Aorta (tissue), 5 donors: Measurements from ENCODE around the gene APOL3. TPM values are rescaled to one million over a fixed set of nuclear protein-coding genes. Genes with fewer than 3 reads are reported as not detected.

ENCODE experiments used
- ATAC-seq: fragments of 200-7000 bp; cut with Tn5 transposase; one replicate; pipeline ENCODE4 v1.9.1; 2022; ENCODE audit warnings: moderate library complexity; ENCODE audit not compliant: low FRiP score
- DNase-seq, 2 donors: peaks; one replicate each; pipeline ENCODE4 v3.0.0-alpha.2; 2020
- H3K27ac ChIP-seq, 2 donors: one replicate each; pipeline ENCODE4 v1.5.1; 2013; ENCODE audit warnings: low read length in 2 of 2, mild to moderate bottlenecking in 2 of 2, moderate library complexity in 2 of 2, control low read depth in 1 of 2, inconsistent platforms in 1 of 2, low read depth in 1 of 2
- H3K27me3 ChIP-seq, 2 donors: one replicate each; pipeline ENCODE4 v1.6.1; 2013; ENCODE audit warnings: control low read depth in 1 of 2, low read length in 1 of 2, mild to moderate bottlenecking in 1 of 2, moderate library complexity in 1 of 2; ENCODE audit not compliant: insufficient read depth in 2 of 2, control insufficient read depth in 1 of 2
- H3K36me3 ChIP-seq, 2 donors: one replicate each; pipeline ENCODE4 v1.6.1; 2013; ENCODE audit warnings: control low read depth in 1 of 2, low read length in 1 of 2, mild to moderate bottlenecking in 1 of 2; ENCODE audit not compliant: insufficient read depth in 2 of 2, control insufficient read depth in 1 of 2
- H3K4me1 ChIP-seq, 2 donors: one replicate each; pipeline ENCODE4 v1.6.1; 2013; ENCODE audit warnings: low read length in 2 of 2, control low read depth in 1 of 2, mild to moderate bottlenecking in 1 of 2, moderate library complexity in 1 of 2; ENCODE audit not compliant: insufficient read depth in 2 of 2, control insufficient read depth in 1 of 2
- H3K4me3 ChIP-seq, 2 donors: one replicate each; pipeline ENCODE4 v1.5.1; 2013; ENCODE audit warnings: low read length in 2 of 2, control low read depth in 1 of 2, mild to moderate bottlenecking in 1 of 2
- H3K9me3 ChIP-seq: one replicate; pipeline ENCODE4 v1.6.1; 2013; ENCODE audit warnings: mild to moderate bottlenecking, low read length; ENCODE audit not compliant: control insufficient read depth
- WGBS, 2 donors: extraction: QIAGEN DNeasy Blood & Tissue Kit; methylation state at CpG; one replicate each; pipeline ENCODE4 v1.1.7; 2013; 5-methylcytosine and 5-hydroxymethylcytosine counted together
- intact Hi-C, 2 donors: fragments of 100-400 bp; cut with DNase I; formaldehyde crosslinking; loops; one replicate each; pipeline versions ENCODE4 v1.14.2 to v1.15.0; 2022
- polyA plus RNA-seq, 2 donors: library from polyadenylated mRNA; stranded (reverse); fragments of 200-250 nt; gene quantifications; one replicate each; pipeline ENCODE4 v1.2.3, GENCODE V29; 2013
- total RNA-seq, 2 donors: library from RNA; stranded (reverse); fragmentation: NEBNext Ultra II Directional; extraction: Animal tissue kit (Norgen Biotek cat#: 25700); gene quantifications; one replicate each; pipeline ENCODE4 v1.2.1, GENCODE V29; 2021
- donor health status: healthy with polysubstance abuse.
- donor health status: Bipolar disorder and iron deficiency.
- donor health status: DM: no; HTN: no; CAD: no.
- donor health status: DM: no; HTN: no; CAD: no.
- donor health status: DM: yes; HTN: yes; CAD: no.

APOL3 gene
- total and polyA plus RNA-seq, 4 donors = 40.2 to 113 (median 63.3) TPM

DNA sequence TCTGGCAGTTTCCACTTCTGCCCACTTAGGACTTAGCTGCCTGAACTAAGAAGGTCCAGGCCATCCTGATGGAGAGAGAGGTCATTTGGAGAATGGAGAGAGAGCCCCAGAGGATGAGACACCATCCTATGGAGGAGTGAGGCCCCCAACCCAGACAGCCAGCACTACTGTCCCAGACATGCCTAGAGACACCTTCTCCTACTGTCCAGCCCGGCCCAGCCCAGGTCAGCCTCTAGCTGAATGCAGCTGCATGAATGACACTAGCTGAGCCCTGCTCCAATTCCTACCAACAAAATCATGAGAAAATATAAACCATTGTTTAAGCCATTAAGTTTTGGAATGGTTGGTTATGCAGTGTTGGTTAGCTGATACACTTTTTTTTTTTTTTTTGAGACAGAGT is 47.4 kb downstream of the APOL3 start:
- no peak for ATAC-seq
- H3K4me3 ChIP-seq = no peak overlapping the region

GRCh38 chr22:36111316-36111715 is 49.2 kb downstream of the APOL3 start:
- H3K4me3 ChIP-seq = no peak overlapping the region
- no peak overlapping the region for H3K27ac ChIP-seq
- ATAC-seq = no peak
- H3K36me3 ChIP-seq = no peaks in the 10 kb centered on the region
- WGBS, 2 donors = 87 to 90% methylated on average over 6 of the region's 6 CpGs
- H3K9me3 ChIP-seq = no peaks in the 10 kb centered on the region
- H3K27me3 ChIP-seq = no peaks in the 10 kb centered on the region
- intact Hi-C loops = no loop called here
- DNase-seq = peak in 1 of 2 donors; percentile 37
- H3K4me1 ChIP-seq = no peaks in the 10 kb centered on the region

More for the DNA sequence above, 47.4 kb downstream of the APOL3 start:
- intact Hi-C loops = no loop called here
- 87 to 92% methylated on average over 1 of the region's 1 CpG for WGBS, 2 donors
- H3K9me3 ChIP-seq = no peaks in the 10 kb centered on the region
- peak in 1 of 2 donors; percentile 55 for DNase-seq
- H3K27ac ChIP-seq = no peak overlapping the region
- H3K27me3 ChIP-seq = no peaks in the 10 kb centered on the region
- no peaks in the 10 kb centered on the region for H3K4me1 ChIP-seq
- H3K36me3 ChIP-seq = no peaks in the 10 kb centered on the region

- Histone ChIP-seq H3K27me3 (no peaks in the 10 kb centered on the region), H3K27ac (no peak overlapping the region), H3K36me3 (no peaks in the 10 kb centered on the region), H3K4me3 (no peak overlapping the region), H3K9me3 (no peaks in the 10 kb centered on the region), H3K4me1 (no peaks in the 10 kb centered on the region)
- DNase-seq (peak in 1 of 2 donors; percentile 59), ATAC-seq (peak; percentile 53)
- WGBS, 2 donors = 10 to 12% methylated on average over 13 to 15 of the region's 15 CpGs
- intact Hi-C loops = no loop called here
Observed at GRCh38 chr22:36110306-36110881, 50.2 kb downstream of the APOL3 start.

- H3K4me1 ChIP-seq = no peaks in the 10 kb centered on the region
- peak in 1 of 2 donors; percentile 21 for DNase-seq
- intact Hi-C loops = no loop called here
- H3K9me3 ChIP-seq = no peaks in the 10 kb centered on the region
- no peak for ATAC-seq
- no peak overlapping the region for H3K27ac ChIP-seq
- H3K36me3 ChIP-seq = no peaks in the 10 kb centered on the region
- H3K4me3 ChIP-seq = no peak overlapping the region
- no peaks in the 10 kb centered on the region for H3K27me3 ChIP-seq
- WGBS, 2 donors = 32 to 49% methylated on average over 8 of the region's 8 CpGs
Observed at GRCh38 chr22:36107436-36107835, 53.1 kb downstream of the APOL3 start.

- no peak for ATAC-seq
- WGBS, 2 donors = 92 to 95% methylated on average over 2 of the region's 2 CpGs
- H3K4me3 ChIP-seq = no peak overlapping the region
Observed at GRCh38 chr22:36106910-36107309, 53.6 kb downstream of the APOL3 start.

GRCh38 chr22:36104988-36105387 is 55.6 kb downstream of the APOL3 start:
- H3K4me3 ChIP-seq = no peak overlapping the region
- H3K27me3 ChIP-seq = no peaks in the 10 kb centered on the region
- H3K27ac ChIP-seq = no peak overlapping the region
- H3K36me3 ChIP-seq = no peaks in the 10 kb centered on the region
- H3K4me1 ChIP-seq = no peaks in the 10 kb centered on the region
- 82% methylated on average over 5 of the region's 5 CpGs for WGBS, 2 donors
- peak; percentile 3 to 9 for DNase-seq
- intact Hi-C loops = no loop called here
- no peak for ATAC-seq
- no peaks in the 10 kb centered on the region for H3K9me3 ChIP-seq

More at GRCh38 chr22:36106910-36107309, 53.6 kb downstream of the APOL3 start:
- no peak for DNase-seq
- no peak overlapping the region for H3K27ac ChIP-seq
- no peaks in the 10 kb centered on the region for H3K4me1 ChIP-seq
- intact Hi-C loops = no loop called here
- H3K27me3 ChIP-seq = no peaks in the 10 kb centered on the region
- H3K36me3 ChIP-seq = no peaks in the 10 kb centered on the region
- no peaks in the 10 kb centered on the region for H3K9me3 ChIP-seq

DNA sequence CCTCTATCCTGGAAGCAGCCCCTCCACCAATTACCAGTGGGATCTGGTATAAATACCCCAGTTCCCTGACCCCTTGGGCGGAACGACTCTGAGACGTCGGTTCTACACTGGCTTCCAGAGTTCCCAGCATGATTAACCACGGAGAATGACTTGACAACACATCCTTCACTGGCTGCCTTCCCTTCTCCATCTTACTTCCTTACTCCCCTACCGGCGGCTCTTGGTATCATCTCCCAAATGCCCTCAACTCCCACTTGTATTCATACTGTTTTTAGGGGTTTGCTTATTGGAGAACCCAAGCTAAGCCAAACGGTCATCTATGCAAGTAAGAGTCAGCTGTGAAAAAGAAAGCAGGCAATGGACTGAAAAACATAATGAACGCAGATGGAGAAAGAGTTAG is 56.1 kb downstream of the APOL3 start:
- ATAC-seq (no peak), DNase-seq (peak in 1 of 2 donors; percentile 12)
- WGBS, 2 donors = 71 to 72% methylated on average over 9 of the region's 9 CpGs
- Histone ChIP-seq H3K4me1 (no peaks in the 10 kb centered on the region), H3K27me3 (no peaks in the 10 kb centered on the region), H3K4me3 (no peak overlapping the region), H3K36me3 (no peaks in the 10 kb centered on the region), H3K9me3 (no peaks in the 10 kb centered on the region), H3K27ac (no peak overlapping the region)
- intact Hi-C loops = no loop called here

DNA sequence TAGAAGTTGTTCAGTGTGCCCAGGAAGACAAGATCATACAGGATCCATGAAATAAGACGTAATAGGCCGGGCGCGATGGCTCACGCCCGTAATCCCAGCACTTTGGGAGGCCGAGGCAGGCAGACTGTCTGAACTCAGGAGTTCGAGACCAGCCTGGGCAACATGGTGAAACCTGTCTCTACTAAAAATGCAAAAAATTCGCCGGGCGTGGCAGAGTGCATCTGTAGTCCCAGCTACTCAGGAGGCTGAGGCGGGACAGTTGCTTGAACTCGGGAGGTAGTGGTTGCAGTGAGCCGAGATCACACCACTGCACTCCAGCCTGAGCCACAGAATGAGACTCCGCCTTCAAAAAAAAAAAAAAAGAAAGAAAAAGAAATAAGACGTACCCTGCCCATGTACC is 56.7 kb downstream of the APOL3 start:
- Histone ChIP-seq H3K27me3 (no peaks in the 10 kb centered on the region), H3K27ac (no peak overlapping the region), H3K4me1 (no peaks in the 10 kb centered on the region), H3K4me3 (no peak overlapping the region), H3K9me3 (no peaks in the 10 kb centered on the region), H3K36me3 (no peaks in the 10 kb centered on the region)
- 89 to 90% methylated on average over 16 of the region's 16 CpGs for WGBS, 2 donors
- ATAC-seq (no peak), DNase-seq (peak; percentile 3 to 38)
- intact Hi-C loops = no loop called here

- H3K27me3 ChIP-seq = no peaks in the 10 kb centered on the region
- no peak overlapping the region for H3K27ac ChIP-seq
- H3K36me3 ChIP-seq = no peaks in the 10 kb centered on the region
- no peak for ATAC-seq
- intact Hi-C loops = no loop called here
- H3K9me3 ChIP-seq = no peaks in the 10 kb centered on the region
- no peaks in the 10 kb centered on the region for H3K4me1 ChIP-seq
- no peak for DNase-seq
- H3K4me3 ChIP-seq = no peak overlapping the region
- 93 to 94% methylated on average over 2 of the region's 2 CpGs for WGBS, 2 donors
Observed at GRCh38 chr22:36102995-36103394, 57.6 kb downstream of the APOL3 start.
